HepG2 (cell line): ENCODE data around the gene HACE1. TPM values are rescaled to one million over a fixed set of nuclear protein-coding genes. Genes with fewer than 3 reads are reported as not detected.

ENCODE experiments used
- ATAC-seq: fragments of 200-7000 bp; cut with Tn5 transposase; 3 replicates; pipeline ENCODE4 v1.9.1; 2020; ENCODE audit warnings: mild to moderate bottlenecking, moderate library complexity
- BruUV-seq: library from RNA; stranded (reverse); fragments of 400-500 nt; replicated peaks from 2 replicates; lab custom pipeline; 2021; lab: Mats Ljungman, UMichigan
- CTCF ChIA-PET: fragments of 300-600 bp; formaldehyde crosslinking; extraction: SDS; loops from one replicate; lab custom pipeline; 2021; ENCODE audit warnings: low total read pairs, inconsistent platforms, low intra/inter-chr PET ratio; lab: Yijun Ruan, JAX
- POLR2A ChIA-PET: fragments of 350-600 bp; sonication (Branson Sonifier 250); formaldehyde crosslinking; loops from one replicate; lab custom pipeline; 2020; ENCODE audit warnings: antibody characterized with exemption, inconsistent platforms; lab: Yijun Ruan, JAX
- DNase-seq: peaks from one replicate; pipeline ENCODE4 v3.0.0-alpha.2; 2015; ENCODE audit warnings: low spot score
- FAIRE-seq: peaks from 3 replicates; lab custom pipeline; 2011; peaks lifted over from hg19 to GRCh38; lab: Jason Lieb, UNC
- H2AFZ ChIP-seq: one replicate; pipeline ENCODE4 v1.6.1; 2011; ENCODE audit warnings: low read length, inconsistent platforms
- H3K27ac ChIP-seq: fragments of 300-600 bp; 3 replicates; pipeline ENCODE4 v1.8.0; 2011; ENCODE audit warnings: mixed run types, mild to moderate bottlenecking, mixed read lengths, low read length, inconsistent platforms; ENCODE audit not compliant: insufficient read depth; ENCODE audit errors: extremely low read length
- H3K27me3 ChIP-seq, 2 experiments: fragments of 200-600 bp in 1 of 2; 2 replicates in 1 of 2; 3 replicates in 1 of 2; pipeline versions ENCODE4 v1.6.0 to v1.8.0; 2011; ENCODE audit warnings: low read length in 2 of 2, mild to moderate bottlenecking in 2 of 2, moderate library complexity in 2 of 2, inconsistent platforms in 1 of 2; ENCODE audit not compliant: insufficient read depth in 2 of 2, control insufficient read depth in 1 of 2
- H3K36me3 ChIP-seq, 2 experiments: fragments of 200-600 bp in 1 of 2; replicated peaks in 1 of 2; 2 replicates in 1 of 2; 3 replicates in 1 of 2; pipeline versions ENCODE4 v1.5.1 to v1.8.0; 2011; ENCODE audit warnings: low read length in 2 of 2, inconsistent platforms in 1 of 2; ENCODE audit not compliant: insufficient read depth in 2 of 2, control insufficient read depth in 1 of 2
- H3K4me1 ChIP-seq: 2 replicates; pipeline ENCODE4 v1.5.1; 2012; ENCODE audit warnings: low read length, inconsistent platforms; ENCODE audit not compliant: insufficient read depth
- H3K4me2 ChIP-seq: 2 replicates; pipeline ENCODE4 v1.6.0; 2011; ENCODE audit warnings: low read depth, low read length, inconsistent platforms
- H3K4me3 ChIP-seq, 3 experiments: fragments of 200-600 bp in 1 of 3; sonication (generic), shearing (Covaris generic) in 1 of 3; replicated peaks in 1 of 3; 2 replicates each; pipeline ENCODE4 v1.5.1; 2011 to 2016; ENCODE audit warnings: low read length in 3 of 3, inconsistent platforms in 2 of 3, low read depth in 2 of 3, mild to moderate bottlenecking in 2 of 3, control low read depth in 1 of 3, mixed read lengths in 1 of 3; ENCODE audit not compliant: insufficient read depth in 1 of 3
- H3K79me2 ChIP-seq: one replicate; pipeline ENCODE4 v1.6.1; 2011; ENCODE audit warnings: low read length, inconsistent platforms; ENCODE audit not compliant: insufficient read depth
- H3K9ac ChIP-seq: 2 replicates; pipeline ENCODE4 v1.6.0; 2011; ENCODE audit warnings: mild to moderate bottlenecking, low read depth, low read length, inconsistent platforms; ENCODE audit not compliant: insufficient read depth
- H3K9me3 ChIP-seq: 2 replicates; pipeline ENCODE4 v1.5.1; 2012; ENCODE audit warnings: mild to moderate bottlenecking, low read length
- H4K20me1 ChIP-seq: 2 replicates; pipeline ENCODE4 v1.6.0; 2011; ENCODE audit warnings: inconsistent platforms, mild to moderate bottlenecking, low read length, moderate library complexity; ENCODE audit not compliant: insufficient read depth
- CCAR2 ChIP-seq: fragments of 200-400 bp; formaldehyde crosslinking; optimal IDR thresholded peaks from 2 replicates; pipeline ENCODE3; 2018; ENCODE audit warnings: low read depth, mild to moderate bottlenecking, low read length, moderate library complexity
- DMAP1 ChIP-seq: IDR thresholded peaks from 2 replicates; pipeline ENCODE4 v1.6.1; 2016
- HOXA5 ChIP-seq: sonication (generic); formaldehyde crosslinking; IDR thresholded peaks from 2 replicates; pipeline ENCODE4 v1.4.0; 2020; ENCODE audit warnings: missing genetic modification reagents
- MAFF ChIP-seq: IDR thresholded peaks from 2 replicates; pipeline ENCODE4 v1.6.1; 2011; ENCODE audit warnings: low read depth, low read length, improper control_type of control experiment
- MAFK ChIP-seq, 2 experiments: IDR thresholded peaks in 1 of 2; conservative IDR thresholded peaks in 1 of 2; 2 replicates each; pipeline ENCODE4 v1.6.1; 2011; ENCODE audit warnings: improper control_type of control experiment in 2 of 2, low read length in 2 of 2
- NFIB ChIP-seq: sonication (generic); formaldehyde crosslinking; IDR thresholded peaks from 2 replicates; pipeline ENCODE4 v1.9.0; 2021; ENCODE audit warnings: missing genetic modification reagents, mild to moderate bottlenecking, borderline replicate concordance
- NFKB2 ChIP-seq: sonication (generic); formaldehyde crosslinking; IDR thresholded peaks from 2 replicates; pipeline ENCODE4 v1.4.0; 2020; ENCODE audit warnings: missing genetic modification reagents, borderline replicate concordance
- PBX3 ChIP-seq: sonication (generic); formaldehyde crosslinking; IDR thresholded peaks from 2 replicates; pipeline ENCODE4 v1.8.1; 2023; ENCODE audit warnings: missing genetic modification reagents, inconsistent platforms, borderline replicate concordance
- RFX5 ChIP-seq: IDR thresholded peaks from 2 replicates; pipeline ENCODE4 v1.6.1; 2011; ENCODE audit warnings: low read depth, low read length, improper control_type of control experiment
- SIX4 ChIP-seq: sonication (generic); formaldehyde crosslinking; IDR thresholded peaks from 2 replicates; pipeline ENCODE4 v1.4.0; 2020; ENCODE audit warnings: missing genetic modification reagents
- WIZ ChIP-seq: sonication (generic); formaldehyde crosslinking; IDR thresholded peaks from 2 replicates; pipeline ENCODE4 v1.5.1; 2020; ENCODE audit warnings: mild to moderate bottlenecking, missing genetic modification reagents
- ZIK1 ChIP-seq: sonication (generic); formaldehyde crosslinking; IDR thresholded peaks from 2 replicates; pipeline ENCODE4 v1.5.0; 2020; ENCODE audit warnings: mild to moderate bottlenecking, low read depth, missing genetic modification reagents, borderline replicate concordance
- ZNF670 ChIP-seq: sonication (generic); formaldehyde crosslinking; IDR thresholded peaks from 2 replicates; pipeline ENCODE4 v1.8.0; 2022; ENCODE audit warnings: mild to moderate bottlenecking, missing genetic modification reagents, borderline replicate concordance
- WGBS: methylation state at CpG from one replicate; pipeline ENCODE4 v1.1.6; 2017; ENCODE audit warnings: low lambda C conversion rate; 5-methylcytosine and 5-hydroxymethylcytosine counted together
- in situ Hi-C: cut with HindIII; loops from 2 replicates; pipeline ENCODE4 v1.10.0; 2017; ENCODE audit warnings: low pct_unique_long_range_greater_than_20kb; ENCODE audit not compliant: extremely low pct_ligation_motif_present
- intact Hi-C: fragments of 100-400 bp; cut with micrococcal nuclease; formaldehyde crosslinking; loops from one replicate; pipeline ENCODE4 v1.10.0; 2022; ENCODE audit not compliant: unreplicated experiment
- polyA plus RNA-seq, 8 experiments: library from polyadenylated mRNA; depleted of rRNA in 3 of 8; stranded (reverse) in 7 of 8; unstranded in 1 of 8; fragments of >200 nt; fragmentation: Illumina TruSeq in 4 of 8; extraction: Trizol in 4 of 8; gene quantifications; 2 replicates each; pipeline versions ENCODE4 v1.2.1 to v1.2.3, GENCODE V29; 2011 to 2016; ENCODE audit warnings: low read depth in 4 of 8, missing spikeins in 1 of 8, mixed read lengths in 1 of 8; ENCODE audit not compliant: insufficient read depth in 1 of 8
- total RNA-seq, 5 experiments: library from RNA; depleted of rRNA; stranded (reverse); fragments of >200 nt; fragmentation: Illumina TruSeq; extraction: Trizol; gene quantifications; 2 replicates each; pipeline ENCODE4 v1.2.3, GENCODE V29; 2016; ENCODE audit warnings: low read depth in 1 of 5
- TF ChIP-seq, protein P1 (sequence below): sonication (generic); formaldehyde crosslinking; IDR thresholded peaks from 2 replicates; pipeline ENCODE4 v1.5.1; 2020; ENCODE audit warnings: missing genetic modification reagents, mild to moderate bottlenecking, borderline replicate concordance
- TF ChIP-seq, protein P2 (sequence below): sonication (generic); formaldehyde crosslinking; IDR thresholded peaks from 2 replicates; pipeline ENCODE4 v1.4.0; 2020; ENCODE audit warnings: missing genetic modification reagents

Gene HACE1
- total and polyA plus RNA-seq, 2 of the 13 experiments (the other 11 are each of a cell fraction or from before 2014, with no cell fraction given) = 8.9 to 11.4 TPM

- intact Hi-C loops (no loop called here), in situ Hi-C loops (no loop called here)
- no peak for ATAC-seq
- Histone ChIP-seq H3K9ac (no peak overlapping the region), H3K9me3 (no peaks in the 10 kb centered on the region), H2AFZ (no peak overlapping the region), H3K27ac (no peak overlapping the region), H3K4me2 (no peak overlapping the region), H3K4me1 (no peaks in the 10 kb centered on the region), H3K27me3 (no peaks in the 10 kb centered on the region), H4K20me1 (no peaks in the 10 kb centered on the region), H3K36me3 (no peaks in the 10 kb centered on the region), H3K79me2 (no peaks in the 10 kb centered on the region), H3K4me3 (no peak overlapping the region)
- ChIA-PET CTCF (no interaction called here), POLR2A (no interaction called here)
- DNase-seq = no peak
- no TSS peak for BruUV-seq
- WGBS = 91% methylated on average over 1 of the region's 1 CpG
- TF ChIP-seq SIX4 (CRISPR knock-in tag) (no peak), NFIB (CRISPR knock-in tag) (no peak), ZNF670 (CRISPR knock-in tag) (no peak), WIZ (no peak), HOXA5 (CRISPR knock-in tag) (no peak)
- no peak for FAIRE-seq
Measured at GRCh38 chr6:104718672-104719071, 141.0 kb downstream of the HACE1 start.

DNA sequence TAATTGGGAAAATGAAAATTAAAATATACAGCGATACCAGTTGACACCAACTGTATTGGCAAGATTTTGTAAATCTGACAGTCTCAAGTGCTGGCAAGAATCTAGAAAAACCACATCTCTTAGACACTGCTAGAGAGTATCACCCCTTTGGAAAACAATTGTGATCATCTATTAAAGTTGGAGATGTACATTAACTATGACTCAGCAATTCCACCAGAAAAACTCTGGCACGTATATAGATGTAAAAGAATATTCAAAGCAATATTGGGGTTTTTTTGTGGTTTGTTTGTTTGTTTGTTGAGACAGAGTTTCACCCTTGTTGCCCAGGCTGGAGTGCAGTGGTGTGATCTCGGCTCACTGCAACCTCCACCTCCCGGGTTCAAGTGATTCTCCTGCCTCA lies 142.9 kb downstream of the HACE1 start:
- Histone ChIP-seq H3K79me2 (no peaks in the 10 kb centered on the region), H2AFZ (no peak overlapping the region), H3K4me2 (no peak overlapping the region), H3K27me3 (no peaks in the 10 kb centered on the region), H3K4me1 (no peaks in the 10 kb centered on the region), H3K9ac (no peak overlapping the region), H3K27ac (no peak overlapping the region), H3K9me3 (no peaks in the 10 kb centered on the region), H4K20me1 (no peaks in the 10 kb centered on the region), H3K4me3 (no peak overlapping the region), H3K36me3 (no peaks in the 10 kb centered on the region)
- no peak for FAIRE-seq
- DNase-seq = no peak
- 96% methylated on average over 4 of the region's 4 CpGs for WGBS
- BruUV-seq = no TSS peak
- POLR2A ChIA-PET = no interaction called here
- in situ Hi-C loops (no loop called here), intact Hi-C loops (no loop called here)
- CTCF ChIA-PET = no interaction called here
- ATAC-seq = no peak
- TF ChIP-seq MAFF (peak; percentile 58; the same call in 1 of the 2 replicates), ZIK1 (no peak), MAFK (conservative IDR thresholded peaks at IDR 0.05 in 1 of 2, IDR thresholded peaks at IDR 0.05 in 1 of 2; ENCODE audit: low read length in 2 of 2) (peak; percentile 74 to 81), PBX3 (CRISPR knock-in tag) (no peak), NFKB2 (CRISPR knock-in tag) (no peak), RFX5 (no peak), DMAP1 (CRISPR knock-in tag) (no peak), CCAR2 (no peak)
- TF ChIP-seq, protein P1, sequence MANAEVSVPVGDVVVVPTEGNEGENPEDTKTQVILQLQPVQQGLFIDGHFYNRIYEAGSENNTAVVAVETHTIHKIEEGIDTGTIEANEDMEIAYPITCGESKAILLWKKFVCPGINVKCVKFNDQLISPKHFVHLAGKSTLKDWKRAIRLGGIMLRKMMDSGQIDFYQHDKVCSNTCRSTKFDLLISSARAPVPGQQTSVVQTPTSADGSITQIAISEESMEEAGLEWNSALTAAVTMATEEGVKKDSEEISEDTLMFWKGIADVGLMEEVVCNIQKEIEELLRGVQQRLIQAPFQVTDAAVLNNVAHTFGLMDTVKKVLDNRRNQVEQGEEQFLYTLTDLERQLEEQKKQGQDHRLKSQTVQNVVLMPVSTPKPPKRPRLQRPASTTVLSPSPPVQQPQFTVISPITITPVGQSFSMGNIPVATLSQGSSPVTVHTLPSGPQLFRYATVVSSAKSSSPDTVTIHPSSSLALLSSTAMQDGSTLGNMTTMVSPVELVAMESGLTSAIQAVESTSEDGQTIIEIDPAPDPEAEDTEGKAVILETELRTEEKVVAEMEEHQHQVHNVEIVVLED (CRISPR knock-in tag) = no peak
- TF ChIP-seq, protein P2, sequence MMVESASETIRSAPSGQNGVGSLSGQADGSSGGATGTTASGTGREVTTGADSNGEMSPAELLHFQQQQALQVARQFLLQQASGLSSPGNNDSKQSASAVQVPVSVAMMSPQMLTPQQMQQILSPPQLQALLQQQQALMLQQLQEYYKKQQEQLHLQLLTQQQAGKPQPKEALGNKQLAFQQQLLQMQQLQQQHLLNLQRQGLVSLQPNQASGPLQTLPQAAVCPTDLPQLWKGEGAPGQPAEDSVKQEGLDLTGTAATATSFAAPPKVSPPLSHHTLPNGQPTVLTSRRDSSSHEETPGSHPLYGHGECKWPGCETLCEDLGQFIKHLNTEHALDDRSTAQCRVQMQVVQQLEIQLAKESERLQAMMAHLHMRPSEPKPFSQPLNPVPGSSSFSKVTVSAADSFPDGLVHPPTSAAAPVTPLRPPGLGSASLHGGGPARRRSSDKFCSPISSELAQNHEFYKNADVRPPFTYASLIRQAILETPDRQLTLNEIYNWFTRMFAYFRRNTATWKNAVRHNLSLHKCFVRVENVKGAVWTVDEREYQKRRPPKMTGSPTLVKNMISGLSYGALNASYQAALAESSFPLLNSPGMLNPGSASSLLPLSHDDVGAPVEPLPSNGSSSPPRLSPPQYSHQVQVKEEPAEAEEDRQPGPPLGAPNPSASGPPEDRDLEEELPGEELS (CRISPR knock-in tag) = no peak
